ENCODE results near the gene ACSF2. TPM values are rescaled to one million over a fixed set of nuclear protein-coding genes. Genes with fewer than 3 reads are reported as not detected.
A peak's percentile ranks its signal among the peaks of the same experiment; 100 is the strongest.
"Not testable (repeated sequence)": the region's sequence is repeated elsewhere in the genome, so short reads cannot be mapped to it uniquely, and the experiment has no call there.

Gene ACSF2
- total RNA-seq, 4 donors from 2014 or later: 20.5 to 69.3 (median 31.9) TPM

DNA sequence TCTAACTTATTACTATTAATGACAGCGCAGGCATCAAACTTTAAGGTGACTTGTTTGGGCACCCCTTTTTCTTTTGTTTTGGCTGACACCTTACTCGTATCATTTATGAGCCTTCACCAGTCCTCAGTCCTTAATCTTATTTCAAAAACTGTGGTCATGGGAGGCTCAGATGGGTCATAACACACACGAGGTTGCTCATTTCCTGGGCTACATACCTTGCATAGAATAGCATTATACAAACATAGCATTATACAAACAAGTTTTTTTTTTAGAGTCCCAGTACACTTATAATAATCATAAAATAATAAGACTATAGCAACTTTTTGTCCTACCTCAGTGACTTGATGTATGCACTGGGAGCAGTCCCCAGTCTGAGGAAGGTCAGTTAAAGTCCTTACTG is 11.2 kb upstream of the ACSF2 start:
- Histone ChIP-seq H3K36me3 (no peaks in the 10 kb centered on the region), H3K4me1 (no peaks in the 10 kb centered on the region), H3K27me3 (no peaks in the 10 kb centered on the region), H3K4me3 (no peak overlapping the region), H3K27ac (no peak overlapping the region), H3K9me3 (no peaks in the 10 kb centered on the region)
- no peak for DNase-seq (ENCODE audit: low spot score in 2 of 2)
- 73 to 78% methylated on average over 3 of the region's 3 CpGs for WGBS, 2 donors
- TF ChIP-seq POLR2A (IDR thresholded peaks at IDR 0.05) (no peak), EP300 (IDR thresholded peaks at IDR 0.05) (no peak)
- TF ChIP-seq, protein P1, sequence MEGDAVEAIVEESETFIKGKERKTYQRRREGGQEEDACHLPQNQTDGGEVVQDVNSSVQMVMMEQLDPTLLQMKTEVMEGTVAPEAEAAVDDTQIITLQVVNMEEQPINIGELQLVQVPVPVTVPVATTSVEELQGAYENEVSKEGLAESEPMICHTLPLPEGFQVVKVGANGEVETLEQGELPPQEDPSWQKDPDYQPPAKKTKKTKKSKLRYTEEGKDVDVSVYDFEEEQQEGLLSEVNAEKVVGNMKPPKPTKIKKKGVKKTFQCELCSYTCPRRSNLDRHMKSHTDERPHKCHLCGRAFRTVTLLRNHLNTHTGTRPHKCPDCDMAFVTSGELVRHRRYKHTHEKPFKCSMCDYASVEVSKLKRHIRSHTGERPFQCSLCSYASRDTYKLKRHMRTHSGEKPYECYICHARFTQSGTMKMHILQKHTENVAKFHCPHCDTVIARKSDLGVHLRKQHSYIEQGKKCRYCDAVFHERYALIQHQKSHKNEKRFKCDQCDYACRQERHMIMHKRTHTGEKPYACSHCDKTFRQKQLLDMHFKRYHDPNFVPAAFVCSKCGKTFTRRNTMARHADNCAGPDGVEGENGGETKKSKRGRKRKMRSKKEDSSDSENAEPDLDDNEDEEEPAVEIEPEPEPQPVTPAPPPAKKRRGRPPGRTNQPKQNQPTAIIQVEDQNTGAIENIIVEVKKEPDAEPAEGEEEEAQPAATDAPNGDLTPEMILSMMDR (IDR thresholded peaks at IDR 0.05): no peak

DNA sequence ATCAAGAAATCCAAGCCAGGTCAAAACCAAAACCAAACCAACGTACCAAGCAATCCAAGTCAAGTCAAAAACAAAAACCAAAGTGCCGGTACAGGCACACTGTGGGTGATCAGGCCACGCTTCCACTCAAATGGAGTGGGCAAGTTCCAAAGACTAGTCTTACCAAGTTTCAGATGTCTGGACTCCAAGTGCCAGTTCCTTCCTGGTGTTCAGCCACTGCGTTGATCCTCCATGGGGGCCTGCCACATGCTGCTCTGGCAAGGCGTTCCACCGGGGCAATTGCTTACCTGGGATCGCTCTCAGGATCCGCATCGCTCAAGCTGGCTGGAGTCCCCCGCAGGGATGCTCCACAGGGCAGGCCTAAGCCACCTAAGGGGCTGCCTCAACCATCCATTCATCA is 6.4 kb upstream of the ACSF2 start:
- H3K27ac ChIP-seq; H3K9me3 ChIP-seq; H3K4me3 ChIP-seq; DNase-seq (ENCODE audit: low spot score in 2 of 2); H3K27me3 ChIP-seq; H3K36me3 ChIP-seq: not testable (repeated sequence)
- WGBS, 2 donors: 95 to 96% methylated on average over 10 of the region's 10 CpGs
- H3K4me1 ChIP-seq: peaks cover 0 to 28% (median 13%) of the 10 kb centered on the region in 4 donors

- Histone ChIP-seq H3K9me3 (no peaks in the 10 kb centered on the region), H3K36me3 (no peaks in the 10 kb centered on the region), H3K4me3 (no peak overlapping the region), H3K27me3 (no peaks in the 10 kb centered on the region), H3K4me1 (peaks cover 0 to 37% (median 22%) of the 10 kb centered on the region in 4 donors), H3K27ac (peak overlapping the region in 3 of 4 donors; percentile 55 to 78 (median 70))
- TF ChIP-seq, protein P1 (IDR thresholded peaks at IDR 0.05): no peak
- TF ChIP-seq EP300 (IDR thresholded peaks at IDR 0.05) (no peak), POLR2A (IDR thresholded peaks at IDR 0.05) (no peak)
- WGBS, 2 donors: 75 to 85% methylated on average over 6 of the region's 6 CpGs
- no peak for DNase-seq (ENCODE audit: low spot score in 2 of 2)
These were observed 5.5 kb upstream of the ACSF2 start for GRCh38 chr17:50420419-50421112.

- TF ChIP-seq POLR2A (IDR thresholded peaks at IDR 0.05) (no peak), EP300 (IDR thresholded peaks at IDR 0.05) (no peak)
- Histone ChIP-seq H3K4me3 (peak overlapping the region in 3 of 4 donors; percentile 3 to 29 (median 7)), H3K27me3 (no peaks in the 10 kb centered on the region), H3K9me3 (no peaks in the 10 kb centered on the region), H3K4me1 (peaks cover 0 to 42% (median 24%) of the 10 kb centered on the region in 4 donors), H3K27ac (peak overlapping the region in 3 of 4 donors; percentile 55 to 78 (median 70)), H3K36me3 (no peaks in the 10 kb centered on the region)
- WGBS, 2 donors: 38 to 39% methylated on average over 3 of the region's 3 CpGs
- no peak for DNase-seq (ENCODE audit: low spot score in 2 of 2)
These were observed 4.5 kb upstream of the ACSF2 start for GRCh38 chr17:50421308-50422051.

DNA sequence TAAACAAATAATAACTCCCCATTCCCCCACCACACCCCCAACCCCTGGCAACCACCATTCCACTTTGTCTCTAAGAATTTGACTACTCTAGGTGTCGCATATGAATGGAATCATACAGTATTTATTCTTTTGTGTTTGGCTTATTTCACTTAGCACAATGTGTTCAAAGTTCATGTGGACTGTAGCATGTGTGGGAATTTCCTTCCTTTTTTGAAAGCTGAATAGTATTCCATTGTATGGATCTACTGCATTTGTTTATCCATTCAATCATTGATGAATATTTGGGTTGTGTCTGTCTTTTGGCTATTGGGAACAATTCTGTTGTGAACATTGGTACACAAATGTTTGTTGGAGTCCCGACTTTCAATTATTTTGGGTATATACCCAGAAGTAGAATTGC is 3.3 kb upstream of the ACSF2 start:
- 79 to 93% methylated on average over 2 of the region's 2 CpGs for WGBS, 2 donors
- peaks cover 0 to 55% (median 34%) of the 10 kb centered on the region in 4 donors for H3K4me1 ChIP-seq
- TF ChIP-seq, protein P1 (IDR thresholded peaks at IDR 0.05): no peak
- TF ChIP-seq EP300 (IDR thresholded peaks at IDR 0.05) (no peak), POLR2A (IDR thresholded peaks at IDR 0.05) (no peak)
- no peak overlapping the region for H3K27ac ChIP-seq
- DNase-seq (ENCODE audit: low spot score in 2 of 2): no peak
- no peak overlapping the region for H3K4me3 ChIP-seq
- H3K27me3 ChIP-seq: no peaks in the 10 kb centered on the region
- H3K36me3 ChIP-seq: no peaks in the 10 kb centered on the region
- no peaks in the 10 kb centered on the region for H3K9me3 ChIP-seq

- TF ChIP-seq POLR2A (IDR thresholded peaks at IDR 0.05) (no peak), EP300 (IDR thresholded peaks at IDR 0.05) (no peak)
- TF ChIP-seq, protein P1 (IDR thresholded peaks at IDR 0.05): no peak
- no peak for DNase-seq (ENCODE audit: low spot score in 2 of 2)
- Histone ChIP-seq H3K27me3 (no peaks in the 10 kb centered on the region), H3K36me3 (no peaks in the 10 kb centered on the region), H3K9me3 (no peaks in the 10 kb centered on the region), H3K4me1 (peaks cover 0 to 62% (median 36%) of the 10 kb centered on the region in 4 donors), H3K4me3 (no peak overlapping the region), H3K27ac (no peak overlapping the region)
- WGBS, 2 donors: 40 to 45% methylated on average over 6 of the region's 6 CpGs
These were observed 2.4 kb upstream of the ACSF2 start for GRCh38 chr17:50423553-50424159.

All from tibial nerve (tissue), 4 donors.